NCI-H2107 (cell line): ENCODE measurements around the gene TBC1D25.
"Not testable (repeated sequence)": the region's sequence is repeated elsewhere in the genome, so short reads cannot be mapped to it uniquely, and the experiment has no call there.

Source experiments
- DNase-seq: peaks from one replicate; lab custom pipeline; 2025; lab: John Stamatoyannopoulos, UW

The TBC1D25 gene

GRCh38 chrX:48515842-48516241 lies 23.7 kb upstream of the TBC1D25 start:
- no peak for DNase-seq

GRCh38 chrX:48516285-48516684 lies 23.2 kb upstream of the TBC1D25 start:
- no peak for DNase-seq

- DNase-seq = no peak
Observed at GRCh38 chrX:48516987-48517386, 22.5 kb upstream of the TBC1D25 start.

- DNase-seq = not testable (repeated sequence)
Observed at GRCh38 chrX:48519481-48519880, 20.0 kb upstream of the TBC1D25 start.

- DNase-seq = no peak
Observed at GRCh38 chrX:48520455-48520854, 19.1 kb upstream of the TBC1D25 start.

- DNase-seq = no peak
Observed at GRCh38 chrX:48520976-48521352, 18.6 kb upstream of the TBC1D25 start.

GRCh38 chrX:48521353-48522243 lies 17.9 kb upstream of the TBC1D25 start, which contains the start of gene EBP:
TSS of gene EBP (plus strand) at chrX:48521808. CDS start at chrX:48523772, 1,964 bp downstream.
- DNase-seq = peak; percentile 89

- DNase-seq = no peak
Observed at GRCh38 chrX:48522291-48522690, 17.2 kb upstream of the TBC1D25 start.

- DNase-seq = no peak
Observed at GRCh38 chrX:48523682-48524081, 15.8 kb upstream of the TBC1D25 start.

GRCh38 chrX:48525853-48526252 lies 13.7 kb upstream of the TBC1D25 start:
- DNase-seq = not testable (repeated sequence)

- DNase-seq = no peak
Observed at GRCh38 chrX:48530736-48531135, 8.8 kb upstream of the TBC1D25 start.

- no peak for DNase-seq
Observed at GRCh38 chrX:48531358-48531959, 8.1 kb upstream of the TBC1D25 start.

GRCh38 chrX:48532161-48532560 lies 7.4 kb upstream of the TBC1D25 start:
- DNase-seq = no peak

GRCh38 chrX:48533165-48533564 lies 6.3 kb upstream of the TBC1D25 start:
- no peak for DNase-seq

GRCh38 chrX:48538641-48539344 lies 721 bp upstream of the TBC1D25 start:
- no peak for DNase-seq

- DNase-seq = peak; percentile 57
Observed at GRCh38 chrX:48540028-48540375, 488 bp downstream of the TBC1D25 start.

GRCh38 chrX:48540480-48540879 lies 966 bp downstream of the TBC1D25 start:
- no peak for DNase-seq

- no peak for DNase-seq
Observed at GRCh38 chrX:48541140-48541814, 1.8 kb downstream of the TBC1D25 start.

- DNase-seq = no peak
Observed at GRCh38 chrX:48548871-48549270, 9.4 kb downstream of the TBC1D25 start.

GRCh38 chrX:48555731-48556325 lies 16.3 kb downstream of the TBC1D25 start:
- DNase-seq = not testable (repeated sequence)

- DNase-seq = no peak
Observed at GRCh38 chrX:48558271-48558670, 18.8 kb downstream of the TBC1D25 start.

GRCh38 chrX:48559636-48560035 lies 20.1 kb downstream of the TBC1D25 start:
- no peak for DNase-seq
